Stomach smooth muscle (tissue), 2 donors: Measurements from ENCODE around the gene KRTAP4-6.
"Not testable (repeated sequence)": the region's sequence is repeated elsewhere in the genome, so short reads cannot be mapped to it uniquely, and the experiment has no call there.

Experiments used
- H3K27ac ChIP-seq: one replicate; pipeline ENCODE4 v1.7.0; 2013; ENCODE audit warnings: mild to moderate bottlenecking, low read length, inconsistent platforms
- H3K27me3 ChIP-seq, 2 donors: one replicate each; pipeline ENCODE4 v1.7.0; 2013; ENCODE audit warnings: low read length in 2 of 2; ENCODE audit not compliant: insufficient read depth in 2 of 2, control insufficient read depth in 1 of 2
- H3K36me3 ChIP-seq, 2 donors: one replicate each; pipeline ENCODE4 v1.7.0; 2013; ENCODE audit warnings: low read length in 2 of 2; ENCODE audit not compliant: control insufficient read depth in 2 of 2, insufficient read depth in 2 of 2
- H3K4me1 ChIP-seq: one replicate; pipeline ENCODE4 v1.7.0; 2013; ENCODE audit warnings: low read length; ENCODE audit not compliant: control insufficient read depth, insufficient read depth
- H3K4me3 ChIP-seq, 2 donors: one replicate each; pipeline ENCODE4 v1.7.0; 2013; ENCODE audit warnings: low read length in 2 of 2
- H3K9ac ChIP-seq, 2 donors: one replicate each; pipeline ENCODE4 v1.7.0; 2013; ENCODE audit warnings: low read length in 2 of 2, mild to moderate bottlenecking in 1 of 2
- H3K9me3 ChIP-seq, 2 donors: one replicate each; pipeline ENCODE4 v1.7.0; 2013; ENCODE audit warnings: low read length in 2 of 2; ENCODE audit not compliant: control insufficient read depth in 2 of 2
- donor health status: healthy.
- donor health status: Pancreatic carcinoma.

The KRTAP4-6 gene

DNA sequence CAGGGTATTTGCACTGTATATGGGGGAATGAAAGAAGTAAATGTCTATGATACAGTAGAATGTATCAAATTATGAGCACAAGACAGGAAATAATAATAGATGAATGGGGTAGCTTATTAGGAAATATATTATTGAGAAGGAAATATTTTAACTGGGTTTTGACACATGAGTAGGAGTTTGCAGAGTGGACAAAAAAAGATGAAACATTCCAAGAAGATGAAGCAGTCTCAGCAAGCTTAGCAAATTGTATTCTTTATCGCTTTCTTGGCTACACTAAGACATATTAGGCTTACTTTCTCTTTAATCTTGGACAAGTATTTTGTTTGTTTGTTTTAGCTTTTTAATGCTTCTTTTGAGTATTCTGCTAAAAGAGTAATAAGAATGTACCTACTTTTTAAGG, 36.4 kb downstream of the KRTAP4-6 start:
- Histone ChIP-seq H3K4me1 (no peaks in the 10 kb centered on the region), H3K9ac (no peak overlapping the region), H3K27ac (no peak overlapping the region), H3K36me3 (no peaks in the 10 kb centered on the region), H3K27me3 (no peaks in the 10 kb centered on the region), H3K9me3 (no peaks in the 10 kb centered on the region), H3K4me3 (no peak overlapping the region)

DNA sequence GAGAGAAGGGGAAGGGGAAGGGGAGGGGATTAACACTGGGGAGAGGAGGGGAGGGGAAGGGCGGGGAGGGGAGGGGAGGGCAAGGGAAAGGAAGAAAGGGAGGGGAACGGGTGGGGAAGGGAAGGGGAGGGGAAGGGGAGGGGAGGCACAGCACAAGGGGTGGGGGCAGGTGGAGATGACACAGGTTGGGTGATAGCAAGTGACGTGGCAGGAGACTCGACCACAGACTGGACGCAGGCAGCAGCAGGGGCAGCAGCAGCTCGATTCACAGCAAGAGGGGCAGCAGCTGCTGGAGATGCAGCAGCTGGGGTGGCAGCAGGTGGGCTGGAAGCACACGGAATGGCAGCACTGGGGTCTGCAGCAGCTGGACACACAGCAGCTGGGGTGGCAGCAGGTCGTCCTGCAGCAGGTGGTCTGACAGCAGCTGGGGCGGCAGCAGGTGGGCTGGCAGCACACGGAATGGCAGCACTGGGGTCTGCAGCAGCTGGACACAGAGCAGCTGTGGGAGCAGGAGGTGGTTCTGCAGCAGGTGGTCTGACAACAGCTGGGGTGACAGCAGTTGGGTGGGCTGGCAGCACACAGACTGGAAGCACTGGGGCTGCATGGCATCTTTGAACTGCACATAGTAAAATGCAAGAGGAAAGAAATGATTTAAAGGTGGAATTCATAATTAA, 38.6 kb downstream of the KRTAP4-6 start, which contains the start of gene KRTAP4-16:
KRTAP4-16 (minus strand) TSS at position 624 of the 674 bp plus-strand sequence; CDS start at position 624, 0 bp downstream.
- Histone ChIP-seq H3K4me1 (no peaks in the 10 kb centered on the region), H3K27me3 (no peaks in the 10 kb centered on the region), H3K4me3 (no peak within 1 kb of the TSS), H3K9me3 (no peaks in the 10 kb centered on the region), H3K27ac (no peak within 1 kb of the TSS), H3K36me3 (no peaks in the 10 kb centered on the region), H3K9ac (no peak within 1 kb of the TSS)

DNA sequence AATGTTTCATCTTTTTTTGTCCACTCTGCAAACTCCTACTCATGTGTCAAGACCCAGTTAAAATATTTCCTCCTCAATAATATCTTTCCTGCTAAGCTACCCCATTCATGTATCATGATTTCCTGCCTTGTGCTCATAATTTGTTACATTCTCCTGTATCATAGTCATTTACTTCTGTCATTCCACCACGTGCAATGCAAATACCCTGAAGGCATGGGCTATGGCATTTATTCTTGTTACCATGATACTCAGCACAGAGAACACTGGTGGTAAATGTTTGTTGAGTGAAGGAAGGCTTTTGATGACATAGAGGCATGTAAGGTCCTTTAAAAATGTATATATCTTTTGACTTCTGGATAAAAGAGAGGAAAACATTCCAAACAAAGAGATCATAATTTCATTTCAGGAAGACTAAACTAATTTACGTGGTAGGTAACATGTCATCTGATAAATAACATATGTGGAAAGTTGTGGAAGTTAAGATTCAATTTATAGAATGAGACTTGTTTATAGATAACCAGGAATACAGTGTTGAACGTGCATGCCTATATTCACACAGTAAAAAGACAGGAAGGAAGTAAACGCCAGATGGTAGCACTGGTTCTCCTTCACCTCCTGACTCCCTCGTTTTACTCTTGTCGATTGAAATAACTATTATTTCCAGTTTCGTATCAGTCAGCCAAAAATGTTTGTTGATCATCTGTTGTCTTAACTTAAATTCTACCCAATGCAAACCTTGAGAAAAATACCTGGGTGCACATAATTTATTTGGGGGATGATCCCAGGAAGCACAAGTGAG, 40.5 kb downstream of the KRTAP4-6 start:
- not testable (repeated sequence) for H3K27me3 ChIP-seq, H3K9me3 ChIP-seq, H3K4me1 ChIP-seq, H3K9ac ChIP-seq, H3K4me3 ChIP-seq, H3K27ac ChIP-seq, H3K36me3 ChIP-seq

DNA sequence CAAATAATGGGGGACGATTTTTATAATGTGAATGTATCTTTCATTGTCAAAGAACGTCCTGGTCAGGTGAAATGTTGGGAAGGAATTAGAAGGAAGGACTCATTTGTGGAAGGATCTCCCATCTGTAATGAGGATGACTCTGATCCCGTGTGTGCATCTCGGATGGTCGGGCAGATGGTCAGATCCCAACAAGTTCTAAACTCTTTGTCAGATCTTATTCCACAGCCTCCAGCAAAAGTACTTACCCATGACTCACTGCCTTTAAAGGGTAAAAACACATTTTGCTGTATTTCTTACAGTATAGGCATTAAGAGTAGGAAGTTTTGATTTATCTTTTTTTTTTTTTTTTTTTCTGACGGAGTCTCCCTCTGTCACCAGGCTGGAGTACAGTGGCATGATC, 41.9 kb downstream of the KRTAP4-6 start:
- Histone ChIP-seq H3K27me3 (no peaks in the 10 kb centered on the region), H3K27ac (no peak overlapping the region), H3K9me3 (no peaks in the 10 kb centered on the region), H3K36me3 (no peaks in the 10 kb centered on the region), H3K4me3 (no peak overlapping the region), H3K9ac (no peak overlapping the region), H3K4me1 (no peaks in the 10 kb centered on the region)

DNA sequence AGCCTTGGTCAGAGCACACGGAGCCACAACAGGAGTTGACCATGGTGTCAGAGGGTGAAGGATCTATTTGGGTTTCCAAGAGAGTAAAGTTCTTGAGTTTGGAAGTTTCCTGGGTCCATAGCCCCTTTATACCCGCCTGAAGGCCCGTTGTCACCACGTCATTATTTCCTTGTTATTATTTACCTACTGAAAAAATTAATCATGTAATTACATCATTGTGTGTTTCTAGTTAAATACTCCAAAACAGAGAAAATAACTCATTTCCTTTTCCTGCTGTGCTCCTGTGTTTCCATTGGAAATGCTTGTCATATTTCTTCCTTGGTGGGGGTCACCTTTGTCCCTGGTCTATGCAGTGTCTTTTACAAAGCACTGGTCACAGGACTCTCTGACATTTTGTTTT, 42.3 kb downstream of the KRTAP4-6 start, which contains the start of gene KRTAP4-8:
KRTAP4-8 (minus strand) TSS at position 101 of the 400 bp plus-strand sequence; CDS start at position 43, 58 bp downstream.
- no peak within 1 kb of the TSS for H3K27ac ChIP-seq

DNA sequence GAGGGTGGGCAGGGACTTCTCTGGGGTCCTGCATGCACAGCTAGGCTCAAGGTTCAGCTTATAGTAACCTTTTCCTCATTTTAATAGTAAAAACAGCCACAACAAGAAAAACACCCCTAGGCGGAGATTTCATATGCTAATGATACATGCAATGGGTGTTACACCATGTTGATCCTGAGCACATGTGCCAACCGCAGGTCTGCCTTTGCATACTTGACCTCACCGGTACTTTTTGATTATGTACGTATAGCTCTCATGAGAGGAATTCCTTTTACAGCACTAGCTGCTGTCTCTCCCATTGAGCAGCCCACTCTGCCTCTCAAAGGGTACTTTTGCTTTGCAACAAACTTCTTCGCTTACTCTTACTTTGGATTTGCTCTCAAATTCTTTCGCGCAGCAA, 44.3 kb downstream of the KRTAP4-6 start:
- H3K36me3 ChIP-seq = no peaks in the 10 kb centered on the region
- H3K4me1 ChIP-seq = no peaks in the 10 kb centered on the region
- H3K4me3 ChIP-seq = no peak overlapping the region
- H3K27ac ChIP-seq = no peak overlapping the region
- no peak overlapping the region for H3K9ac ChIP-seq
- no peaks in the 10 kb centered on the region for H3K27me3 ChIP-seq
- H3K9me3 ChIP-seq = no peaks in the 10 kb centered on the region

More for the DNA sequence above, 42.3 kb downstream of the KRTAP4-6 start, which contains the start of gene KRTAP4-8:
- Histone ChIP-seq H3K9me3 (no peaks in the 10 kb centered on the region), H3K4me1 (no peaks in the 10 kb centered on the region), H3K9ac (no peak within 1 kb of the TSS), H3K4me3 (no peak within 1 kb of the TSS), H3K36me3 (no peaks in the 10 kb centered on the region), H3K27me3 (no peaks in the 10 kb centered on the region)
